ENCODE measurements around the gene RNF222. TPM values are rescaled to one million over a fixed set of nuclear protein-coding genes. Genes with fewer than 3 reads are reported as not detected.

Gene RNF222
- total and polyA plus RNA-seq, 2 experiments from 2014 or later = 0.07 TPM; not detected in 1

GRCh38 chr17:8341456-8341855 is 56.2 kb downstream of the RNF222 start:
- H3K36me3 Mint-ChIP-seq (ENCODE audit: low read depth) = no peaks in the 10 kb centered on the region
- Histone ChIP-seq H3K4me3 (no peak overlapping the region), H3F3A (replicated peaks; ENCODE audit: low read depth) (no peaks in the 10 kb centered on the region), H3K27ac (ENCODE audit: low read depth) (peak overlapping the region; percentile 42; the same call in 1 of the 2 replicates), H3K4me2 (no peak overlapping the region), H3K9me2 (ENCODE audit: insufficient read depth) (peaks cover 8% of the 10 kb centered on the region; the same call in 1 of the 2 replicates), H4K20me1 (replicated peaks; ENCODE audit: insufficient read depth) (no peaks in the 10 kb centered on the region), H3K79me2 (replicated peaks; ENCODE audit: insufficient read depth) (no peaks in the 10 kb centered on the region), H3K27me3 (ENCODE audit: insufficient read depth) (no peaks in the 10 kb centered on the region), H2AFZ (peak overlapping the region; percentile 56; the same call in 1 of the 2 replicates), H3K4me1 (ENCODE audit: insufficient read depth) (peaks cover 19% of the 10 kb centered on the region; the same call in 1 of the 2 replicates), H3K36me3 (ENCODE audit: insufficient read depth) (no peaks in the 10 kb centered on the region)
- peaks cover 2% of the 10 kb centered on the region for H3K27me3 Mint-ChIP-seq (ENCODE audit: insufficient read depth, low read depth, poor library complexity)
- DNase-seq (ENCODE audit: low spot score) = peak; percentile 77
- ATAC-seq = peak; percentile 80
- peak overlapping the region; percentile 88 for H3K27ac Mint-ChIP-seq
- no peak overlapping the region; the same call in 2 of the 3 replicates for H3K4me3 Mint-ChIP-seq
- peaks cover 22% of the 10 kb centered on the region for H3K4me1 Mint-ChIP-seq
- no peaks in the 10 kb centered on the region; the same call in 2 of the 3 replicates for H3K9me3 Mint-ChIP-seq
- 0 out of 2 replicates have a peak, but pooled peaks have one; percentile 11 for TF ChIP-seq ZNF462 (CRISPR knock-in tag; IDR thresholded peaks at IDR 0.05)
- TF ChIP-seq, protein P1, sequence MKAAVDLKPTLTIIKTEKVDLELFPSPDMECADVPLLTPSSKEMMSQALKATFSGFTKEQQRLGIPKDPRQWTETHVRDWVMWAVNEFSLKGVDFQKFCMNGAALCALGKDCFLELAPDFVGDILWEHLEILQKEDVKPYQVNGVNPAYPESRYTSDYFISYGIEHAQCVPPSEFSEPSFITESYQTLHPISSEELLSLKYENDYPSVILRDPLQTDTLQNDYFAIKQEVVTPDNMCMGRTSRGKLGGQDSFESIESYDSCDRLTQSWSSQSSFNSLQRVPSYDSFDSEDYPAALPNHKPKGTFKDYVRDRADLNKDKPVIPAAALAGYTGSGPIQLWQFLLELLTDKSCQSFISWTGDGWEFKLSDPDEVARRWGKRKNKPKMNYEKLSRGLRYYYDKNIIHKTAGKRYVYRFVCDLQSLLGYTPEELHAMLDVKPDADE (IDR thresholded peaks at IDR 0.05) = no peak

Other genes with a start within 250 kb of the RNF222 start
- gene PER1, start 245.4 kb downstream of the RNF222 start, total RNA-seq (2014; rRNA removed; shearing (Covaris generic)) = 36.1 and 40.5 TPM in 2 replicates
- 12.2 and 12.4 TPM in 2 replicates for gene PER1, start 245.4 kb downstream of the RNF222 start, polyA plus RNA-seq (2016; fragmentation: Nextera tagmentation; extraction: Ambion mirVana)
- gene VAMP2, start 234.9 kb downstream of the RNF222 start, total RNA-seq (2014; rRNA removed; shearing (Covaris generic)) = 6.9 and 9.8 TPM in 2 replicates
- gene VAMP2, start 234.9 kb downstream of the RNF222 start, polyA plus RNA-seq (2016; fragmentation: Nextera tagmentation; extraction: Ambion mirVana) = 25.4 and 32.3 TPM in 2 replicates
- gene TMEM107, start 221.4 kb downstream of the RNF222 start, total RNA-seq (2014; rRNA removed; shearing (Covaris generic)) = 11.0 and 20.4 TPM in 2 replicates
- 10.8 and 16.3 TPM in 2 replicates for gene TMEM107, start 221.4 kb downstream of the RNF222 start, polyA plus RNA-seq (2016; fragmentation: Nextera tagmentation; extraction: Ambion mirVana)
- gene BORCS6, start 207.6 kb downstream of the RNF222 start, total RNA-seq (2014; rRNA removed; shearing (Covaris generic)) = 3.9 and 7.1 TPM in 2 replicates
- gene BORCS6, start 207.6 kb downstream of the RNF222 start, polyA plus RNA-seq (2016; fragmentation: Nextera tagmentation; extraction: Ambion mirVana) = 1.8 and 2.1 TPM in 2 replicates
- 128 and 135 TPM in 2 replicates for gene AURKB, start 187.3 kb downstream of the RNF222 start, total RNA-seq (2014; rRNA removed; shearing (Covaris generic))
- gene AURKB, start 187.3 kb downstream of the RNF222 start, polyA plus RNA-seq (2016; fragmentation: Nextera tagmentation; extraction: Ambion mirVana) = 202 and 212 TPM in 2 replicates
- 13.4 and 14.8 TPM in 2 replicates for gene CTC1, start 149.8 kb downstream of the RNF222 start, total RNA-seq (2014; rRNA removed; shearing (Covaris generic))
- gene CTC1, start 149.8 kb downstream of the RNF222 start, polyA plus RNA-seq (2016; fragmentation: Nextera tagmentation; extraction: Ambion mirVana) = 9.1 and 10.7 TPM in 2 replicates
- gene PFAS, start 148.5 kb downstream of the RNF222 start, total RNA-seq (2014; rRNA removed; shearing (Covaris generic)) = 140 and 168 TPM in 2 replicates
- gene PFAS, start 148.5 kb downstream of the RNF222 start, polyA plus RNA-seq (2016; fragmentation: Nextera tagmentation; extraction: Ambion mirVana) = 96.1 and 106 TPM in 2 replicates
- gene RANGRF, start 109.2 kb downstream of the RNF222 start, total RNA-seq (2014; rRNA removed; shearing (Covaris generic)) = 11.2 and 15.8 TPM in 2 replicates
- gene RANGRF, start 109.2 kb downstream of the RNF222 start, polyA plus RNA-seq (2016; fragmentation: Nextera tagmentation; extraction: Ambion mirVana) = 52.4 and 53.7 TPM in 2 replicates
- gene SLC25A35, start 102.4 kb downstream of the RNF222 start, total RNA-seq (2014; rRNA removed; shearing (Covaris generic)) = 2.3 and 4.7 TPM in 2 replicates
- gene SLC25A35, start 102.4 kb downstream of the RNF222 start, polyA plus RNA-seq (2016; fragmentation: Nextera tagmentation; extraction: Ambion mirVana) = 3.2 and 3.6 TPM in 2 replicates
- 0.43 and 0.52 TPM in 2 replicates for gene ARHGEF15, start 87.6 kb downstream of the RNF222 start, total RNA-seq (2014; rRNA removed; shearing (Covaris generic))
- 0.26 and 0.50 TPM in 2 replicates for gene ARHGEF15, start 87.6 kb downstream of the RNF222 start, polyA plus RNA-seq (2016; fragmentation: Nextera tagmentation; extraction: Ambion mirVana)
- not detected in 2 replicates for gene ODF4, start 58.0 kb downstream of the RNF222 start, total RNA-seq (2014; rRNA removed; shearing (Covaris generic))
- not detected in 2 replicates for gene ODF4, start 58.0 kb downstream of the RNF222 start, polyA plus RNA-seq (2016; fragmentation: Nextera tagmentation; extraction: Ambion mirVana)
- 3,158 and 4,450 TPM in 2 replicates for gene RPL26, start 14.6 kb downstream of the RNF222 start, total RNA-seq (2014; rRNA removed; shearing (Covaris generic))
- 2,274 and 2,541 TPM in 2 replicates for gene RPL26, start 14.6 kb downstream of the RNF222 start, polyA plus RNA-seq (2016; fragmentation: Nextera tagmentation; extraction: Ambion mirVana)
- gene NDEL1, start 38.1 kb upstream of the RNF222 start, total RNA-seq (2014; rRNA removed; shearing (Covaris generic)) = 15.9 and 21.2 TPM in 2 replicates
- 21.6 and 26.0 TPM in 2 replicates for gene NDEL1, start 38.1 kb upstream of the RNF222 start, polyA plus RNA-seq (2016; fragmentation: Nextera tagmentation; extraction: Ambion mirVana)
- gene MYH10, start 232.9 kb upstream of the RNF222 start, total RNA-seq (2014; rRNA removed; shearing (Covaris generic)) = 230 and 246 TPM in 2 replicates
- gene MYH10, start 232.9 kb upstream of the RNF222 start, polyA plus RNA-seq (2016; fragmentation: Nextera tagmentation; extraction: Ambion mirVana) = 78.1 and 89.5 TPM in 2 replicates

Data from GM23338 (cell line).